Endothelial cell (in vitro differentiated cells): ENCODE measurements around the gene SIN3A. TPM values are rescaled to one million over a fixed set of nuclear protein-coding genes. Genes with fewer than 3 reads are reported as not detected.

ENCODE experiments used
- DNase-seq: peaks from one replicate; pipeline ENCODE4 v3.0.0; 2021; ENCODE audit warnings: low spot score
- H3K27ac Mint-ChIP-seq: one replicate; pipeline ENCODE4 v1.8.0; 2021; ENCODE audit warnings: mixed read lengths, inconsistent platforms; ENCODE audit not compliant: unreplicated experiment
- H3K27me3 Mint-ChIP-seq: one replicate; pipeline ENCODE4 v1.8.0; 2021; ENCODE audit warnings: mild to moderate bottlenecking, moderate library complexity, mixed read lengths, inconsistent platforms; ENCODE audit not compliant: unreplicated experiment
- H3K36me3 Mint-ChIP-seq: one replicate; pipeline ENCODE4 v1.8.0; 2021; ENCODE audit warnings: mild to moderate bottlenecking, low read depth, mixed read lengths, inconsistent platforms; ENCODE audit not compliant: unreplicated experiment
- H3K4me1 Mint-ChIP-seq: one replicate; pipeline ENCODE4 v1.8.0; 2021; ENCODE audit warnings: mild to moderate bottlenecking, mixed read lengths, inconsistent platforms; ENCODE audit not compliant: unreplicated experiment
- H3K4me3 Mint-ChIP-seq: one replicate; pipeline ENCODE4 v1.8.0; 2021; ENCODE audit warnings: mild to moderate bottlenecking, mixed read lengths, inconsistent platforms; ENCODE audit not compliant: unreplicated experiment
- H3K9me3 Mint-ChIP-seq: one replicate; pipeline ENCODE4 v1.8.0; 2021; ENCODE audit warnings: mixed read lengths, inconsistent platforms; ENCODE audit not compliant: unreplicated experiment
- CTCF ChIP-seq: fragments of 200-600 bp; sonication (generic); IDR thresholded peaks from one replicate; pipeline ENCODE4 v1.5.0; 2021; ENCODE audit warnings: antibody characterized with exemption; ENCODE audit not compliant: unreplicated experiment
- total RNA-seq: library from RNA; stranded (reverse); fragmentation: NEBNext Ultra II Directional; extraction: Animal tissue kit (Norgen Biotek cat#: 25700); gene quantifications from one replicate; pipeline ENCODE4 v1.2.1, GENCODE V29; 2021; ENCODE audit not compliant: unreplicated experiment

Gene SIN3A
- total RNA-seq, 1 donor from 2014 or later: 67.3 TPM

DNA sequence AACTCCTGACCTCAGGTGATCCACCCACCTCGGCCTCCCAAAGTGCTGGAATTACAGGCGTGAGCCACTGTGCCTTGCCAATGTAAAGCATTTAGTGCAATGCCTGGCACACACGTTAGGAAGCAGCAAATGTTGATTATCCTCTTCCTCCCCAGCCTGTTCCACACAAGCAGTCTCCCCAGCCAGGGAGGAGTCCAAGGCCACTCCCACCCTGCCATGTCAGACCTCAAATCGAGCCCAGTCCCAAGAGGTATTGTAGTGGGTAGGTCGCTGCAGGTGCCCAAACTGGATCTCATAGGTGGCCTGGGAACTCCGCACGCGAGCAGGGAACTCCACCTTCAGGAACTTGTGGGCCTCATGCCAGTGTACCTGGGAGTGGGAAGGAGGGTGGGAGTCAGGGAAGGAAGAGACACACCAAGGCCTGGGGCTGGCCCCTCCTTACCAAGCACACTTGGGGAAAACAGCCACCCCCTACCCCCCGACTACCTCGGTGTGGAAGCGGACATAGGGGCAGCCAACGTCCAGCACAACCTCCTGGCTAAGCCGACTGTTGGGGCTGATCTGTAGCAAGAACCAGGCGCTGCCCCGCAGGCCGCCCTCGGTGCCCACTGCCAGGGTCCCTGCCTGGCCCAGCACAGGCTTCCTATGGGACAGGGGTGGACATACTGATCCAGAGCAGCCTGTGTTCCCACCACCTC, 93.4 kb downstream of the SIN3A start:
- H3K27ac Mint-ChIP-seq: no peak overlapping the region
- H3K4me3 Mint-ChIP-seq: no peak overlapping the region
- H3K4me1 Mint-ChIP-seq: no peaks in the 10 kb centered on the region
- peaks cover 20% of the 10 kb centered on the region for H3K36me3 Mint-ChIP-seq
- no peak for TF ChIP-seq CTCF
- DNase-seq: no peak
- H3K9me3 Mint-ChIP-seq: no peaks in the 10 kb centered on the region
- peaks cover 8% of the 10 kb centered on the region for H3K27me3 Mint-ChIP-seq

- Mint-ChIP-seq H3K27ac (no peak overlapping the region), H3K36me3 (peaks cover 20% of the 10 kb centered on the region), H3K4me3 (no peak overlapping the region), H3K4me1 (no peaks in the 10 kb centered on the region), H3K27me3 (peaks cover 8% of the 10 kb centered on the region), H3K9me3 (no peaks in the 10 kb centered on the region)
- no peak for DNase-seq
- no peak for TF ChIP-seq CTCF
These were observed 95.0 kb downstream of the SIN3A start for GRCh38 chr15:75356517-75356916.

DNA sequence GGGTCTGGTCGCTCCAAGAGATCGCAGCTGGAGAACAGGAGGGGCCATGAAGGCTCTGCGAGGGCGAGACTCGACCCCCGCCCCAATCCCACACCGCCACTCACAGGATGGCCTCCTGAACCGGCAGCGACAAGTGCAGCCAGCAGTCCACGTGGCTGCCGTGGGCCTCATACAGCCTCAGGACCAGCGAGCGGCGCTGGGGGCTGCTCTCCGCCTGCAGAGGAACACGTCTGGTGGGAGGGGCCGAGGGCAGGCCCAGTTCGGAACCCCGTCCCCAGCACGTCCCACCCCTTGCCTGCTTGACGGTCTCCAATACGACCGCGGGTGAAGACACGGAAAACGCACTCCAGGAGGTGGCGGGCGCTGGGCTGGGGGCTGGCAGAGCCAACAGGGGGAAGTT, 95.5 kb downstream of the SIN3A start:
- Mint-ChIP-seq H3K4me1 (no peaks in the 10 kb centered on the region), H3K36me3 (peaks cover 15% of the 10 kb centered on the region), H3K9me3 (no peaks in the 10 kb centered on the region), H3K4me3 (no peak overlapping the region), H3K27me3 (peaks cover 8% of the 10 kb centered on the region), H3K27ac (no peak overlapping the region)
- TF ChIP-seq CTCF: no peak
- no peak for DNase-seq

DNA sequence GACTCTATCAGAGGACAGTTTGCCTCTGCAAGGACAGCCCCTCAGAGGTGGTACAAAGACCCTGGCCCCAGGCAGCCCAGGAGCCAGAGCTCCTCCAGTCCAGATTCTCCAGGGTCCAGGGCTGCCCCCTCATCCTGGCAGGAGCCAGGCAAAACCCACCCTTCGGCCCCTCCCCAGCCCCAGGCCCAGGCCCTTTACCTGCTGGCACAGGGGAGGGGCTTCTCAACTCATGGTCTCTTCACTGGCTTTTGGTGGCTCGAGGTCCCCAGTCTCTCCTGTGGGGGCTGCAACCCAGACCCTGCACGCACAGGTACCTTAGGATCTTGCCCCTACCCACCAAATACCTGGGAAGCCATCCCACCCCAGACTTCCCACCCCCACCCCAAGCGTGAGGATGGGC, 96.1 kb downstream of the SIN3A start:
- Mint-ChIP-seq H3K27ac (no peak overlapping the region), H3K4me1 (no peaks in the 10 kb centered on the region), H3K4me3 (no peak overlapping the region), H3K9me3 (no peaks in the 10 kb centered on the region), H3K27me3 (peaks cover 8% of the 10 kb centered on the region), H3K36me3 (peaks cover 15% of the 10 kb centered on the region)
- DNase-seq: no peak
- no peak for TF ChIP-seq CTCF

DNA sequence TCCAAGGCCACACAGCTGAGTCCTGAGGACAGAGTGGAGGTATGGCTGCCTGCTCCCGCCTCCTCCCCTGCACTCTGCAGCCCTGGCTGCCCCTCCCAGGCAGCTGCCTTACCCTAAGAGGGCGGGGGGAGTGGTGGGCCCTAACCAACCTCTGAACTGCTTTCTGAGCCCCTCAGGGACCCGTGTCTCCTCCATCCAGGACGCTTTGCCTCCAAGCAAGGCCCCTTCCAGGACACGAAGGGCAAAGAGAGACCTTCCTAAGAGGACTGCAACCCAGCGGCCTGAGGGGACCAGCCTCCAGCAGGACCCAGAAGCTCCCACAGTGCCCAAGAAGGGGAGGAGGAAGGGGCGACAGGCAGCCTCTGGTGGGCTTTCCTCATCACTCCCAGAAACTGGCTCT, 97.0 kb downstream of the SIN3A start:
- peaks cover 10% of the 10 kb centered on the region for H3K27me3 Mint-ChIP-seq
- no peak overlapping the region for H3K27ac Mint-ChIP-seq
- peaks cover 19% of the 10 kb centered on the region for H3K36me3 Mint-ChIP-seq
- H3K9me3 Mint-ChIP-seq: no peaks in the 10 kb centered on the region
- no peak for TF ChIP-seq CTCF
- DNase-seq: no peak
- no peaks in the 10 kb centered on the region for H3K4me1 Mint-ChIP-seq
- no peak overlapping the region for H3K4me3 Mint-ChIP-seq
